ENCODE data around the gene MRGPRE.

GRCh38 chr11:3230636-3231549 lies 1.3 kb downstream of the MRGPRE start:
- TF ChIP-seq EGR1 (IDR thresholded peaks at IDR 0.05; ENCODE audit: low read depth in 2 of 2): no peak
- TF ChIP-seq, protein P1, sequence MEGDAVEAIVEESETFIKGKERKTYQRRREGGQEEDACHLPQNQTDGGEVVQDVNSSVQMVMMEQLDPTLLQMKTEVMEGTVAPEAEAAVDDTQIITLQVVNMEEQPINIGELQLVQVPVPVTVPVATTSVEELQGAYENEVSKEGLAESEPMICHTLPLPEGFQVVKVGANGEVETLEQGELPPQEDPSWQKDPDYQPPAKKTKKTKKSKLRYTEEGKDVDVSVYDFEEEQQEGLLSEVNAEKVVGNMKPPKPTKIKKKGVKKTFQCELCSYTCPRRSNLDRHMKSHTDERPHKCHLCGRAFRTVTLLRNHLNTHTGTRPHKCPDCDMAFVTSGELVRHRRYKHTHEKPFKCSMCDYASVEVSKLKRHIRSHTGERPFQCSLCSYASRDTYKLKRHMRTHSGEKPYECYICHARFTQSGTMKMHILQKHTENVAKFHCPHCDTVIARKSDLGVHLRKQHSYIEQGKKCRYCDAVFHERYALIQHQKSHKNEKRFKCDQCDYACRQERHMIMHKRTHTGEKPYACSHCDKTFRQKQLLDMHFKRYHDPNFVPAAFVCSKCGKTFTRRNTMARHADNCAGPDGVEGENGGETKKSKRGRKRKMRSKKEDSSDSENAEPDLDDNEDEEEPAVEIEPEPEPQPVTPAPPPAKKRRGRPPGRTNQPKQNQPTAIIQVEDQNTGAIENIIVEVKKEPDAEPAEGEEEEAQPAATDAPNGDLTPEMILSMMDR (IDR thresholded peaks at IDR 0.05; ENCODE audit: low read depth, low read length, missing input control): no peak
- no peak for TF ChIP-seq HNF4A (conservative IDR thresholded peaks at IDR 0.05)
- TF ChIP-seq TAF1 (conservative IDR thresholded peaks at IDR 0.05): no peak
- no peak for TF ChIP-seq YY1 (IDR thresholded peaks at IDR 0.05)
